Liver (tissue), 9 donors: ENCODE data around the gene SMARCB1. TPM values are rescaled to one million over a fixed set of nuclear protein-coding genes. Genes with fewer than 3 reads are reported as not detected.

Experiments used
- DNase-seq: peaks from one replicate; pipeline ENCODE4 v3.0.0-alpha.2; 2017; ENCODE audit warnings: low spot score
- H3K27ac ChIP-seq, 2 donors: one replicate each; pipeline ENCODE4 v1.7.0; 2013; ENCODE audit warnings: inconsistent platforms in 2 of 2, low read length in 2 of 2, control low read depth in 1 of 2, low read depth in 1 of 2, mild to moderate bottlenecking in 1 of 2
- H3K27me3 ChIP-seq, 4 donors: one replicate each; pipeline versions ENCODE4 v1.6.1 to v1.7.0; 2013; ENCODE audit warnings: low read length in 3 of 4, inconsistent platforms in 1 of 4, mild to moderate bottlenecking in 1 of 4, moderate library complexity in 1 of 4; ENCODE audit not compliant: control insufficient read depth in 4 of 4, insufficient read depth in 4 of 4
- H3K36me3 ChIP-seq, 4 donors: one replicate each; pipeline versions ENCODE4 v1.6.1 to v1.7.0; 2013; ENCODE audit warnings: low read length in 3 of 4, mild to moderate bottlenecking in 3 of 4, low read depth in 1 of 4, moderate library complexity in 1 of 4; ENCODE audit not compliant: control insufficient read depth in 4 of 4, insufficient read depth in 3 of 4
- H3K4me1 ChIP-seq, 4 donors: one replicate each; pipeline versions ENCODE4 v1.6.1 to v1.7.0; 2013; ENCODE audit warnings: low read length in 3 of 4, mild to moderate bottlenecking in 3 of 4, moderate library complexity in 1 of 4; ENCODE audit not compliant: control insufficient read depth in 4 of 4, insufficient read depth in 4 of 4
- H3K4me3 ChIP-seq, 3 donors: one replicate each; pipeline versions ENCODE4 v1.6.1 to v1.7.0; 2013; ENCODE audit warnings: low read length in 3 of 3, control low read depth in 1 of 3, low read depth in 1 of 3, mild to moderate bottlenecking in 1 of 3
- H3K9ac ChIP-seq, 2 donors: one replicate each; pipeline ENCODE4 v1.7.0; 2013; ENCODE audit warnings: low read length in 2 of 2, mild to moderate bottlenecking in 2 of 2, moderate library complexity in 2 of 2, control low read depth in 1 of 2, low read depth in 1 of 2
- H3K9me3 ChIP-seq, 4 donors: one replicate each; pipeline versions ENCODE4 v1.6.1 to v1.7.0; 2013; ENCODE audit warnings: low read length in 3 of 4; ENCODE audit not compliant: control insufficient read depth in 4 of 4
- ATF3 ChIP-seq: IDR thresholded peaks from 2 replicates; pipeline ENCODE4 v1.6.1; 2016; ENCODE audit warnings: antibody characterized with exemption
- EGR1 ChIP-seq, 2 donors: IDR thresholded peaks; 2 replicates each; pipeline ENCODE4 v1.6.1; 2016 to 2018; ENCODE audit warnings: antibody characterized with exemption in 2 of 2, low read depth in 2 of 2
- FOXA1 ChIP-seq: IDR thresholded peaks from 2 replicates; pipeline ENCODE4 v1.6.1; 2016; ENCODE audit warnings: antibody characterized with exemption
- FOXA2 ChIP-seq: IDR thresholded peaks from 2 replicates; pipeline ENCODE4 v1.6.1; 2016; ENCODE audit warnings: antibody characterized with exemption
- GABPA ChIP-seq, 2 donors: IDR thresholded peaks in 1 of 2; conservative IDR thresholded peaks in 1 of 2; 2 replicates each; pipeline ENCODE4 v1.6.1; 2016; ENCODE audit warnings: antibody characterized with exemption in 2 of 2, mild to moderate bottlenecking in 1 of 2, moderate library complexity in 1 of 2
- HNF4A ChIP-seq, 2 donors: conservative IDR thresholded peaks; 2 replicates each; pipeline ENCODE4 v1.6.1; 2016; ENCODE audit warnings: antibody characterized with exemption in 2 of 2, mild to moderate bottlenecking in 2 of 2
- HNF4G ChIP-seq: IDR thresholded peaks from 2 replicates; pipeline ENCODE4 v1.6.1; 2016; ENCODE audit warnings: antibody characterized with exemption
- JUND ChIP-seq, 2 donors: IDR thresholded peaks; 2 replicates each; pipeline ENCODE4 v1.6.1; 2016; ENCODE audit warnings: antibody characterized with exemption in 2 of 2
- NR2F2 ChIP-seq: IDR thresholded peaks from 2 replicates; pipeline ENCODE4 v1.6.1; 2016; ENCODE audit warnings: antibody characterized with exemption
- RAD21 ChIP-seq, 2 donors: IDR thresholded peaks; 2 replicates each; pipeline ENCODE4 v1.6.1; 2016; ENCODE audit warnings: antibody characterized with exemption in 2 of 2, mild to moderate bottlenecking in 2 of 2
- RXRA ChIP-seq, 2 donors: IDR thresholded peaks; 2 replicates each; pipeline ENCODE4 v1.6.1; 2017 to 2018; ENCODE audit warnings: antibody characterized with exemption in 2 of 2, mild to moderate bottlenecking in 1 of 2
- SP1 ChIP-seq: IDR thresholded peaks from 2 replicates; pipeline ENCODE4 v1.6.1; 2018; ENCODE audit warnings: antibody characterized with exemption, mild to moderate bottlenecking
- TAF1 ChIP-seq: conservative IDR thresholded peaks from 2 replicates; pipeline ENCODE4 v1.6.1; 2016; ENCODE audit warnings: antibody characterized with exemption, mild to moderate bottlenecking
- YY1 ChIP-seq: IDR thresholded peaks from 2 replicates; pipeline ENCODE4 v1.6.1; 2016; ENCODE audit warnings: antibody characterized with exemption, mild to moderate bottlenecking
- ZBTB33 ChIP-seq: IDR thresholded peaks from 2 replicates; pipeline ENCODE4 v1.6.1; 2016; ENCODE audit warnings: antibody characterized with exemption
- WGBS: extraction: QIAGEN DNeasy Blood & Tissue Kit; methylation state at CpG from one replicate; pipeline ENCODE4 v1.1.7; 2013; 5-methylcytosine and 5-hydroxymethylcytosine counted together
- polyA plus RNA-seq, 2 donors: library from polyadenylated mRNA; stranded (reverse) in 1 of 2; unstranded in 1 of 2; fragments of 200-250 nt in 1 of 2; fragments of >200 nt in 1 of 2; fragmentation: Nextera tagmentation in 1 of 2; extraction: Ambion mirVana in 1 of 2; gene quantifications; one replicate each; pipeline versions ENCODE4 v1.2.1 to v1.2.3, GENCODE V29; 2013 to 2015
- total RNA-seq, 2 donors: library from RNA; depleted of rRNA; stranded (reverse); fragments of >200 nt; gene quantifications; one replicate each; pipeline ENCODE4 v1.2.3, GENCODE V29; 2014
- TF ChIP-seq, protein P1 (sequence below): IDR thresholded peaks from 2 replicates; pipeline ENCODE4 v1.6.1; 2016; ENCODE audit warnings: antibody characterized with exemption
- TF ChIP-seq, protein P2 (sequence below): IDR thresholded peaks from 2 replicates; pipeline ENCODE4 v1.6.1; 2016; ENCODE audit warnings: antibody characterized with exemption, mild to moderate bottlenecking
- TF ChIP-seq, protein P3 (sequence below): fragments of 150-350 bp; IDR thresholded peaks from 2 replicates; pipeline ENCODE4 v1.5.1; 2017; ENCODE audit warnings: improper control_type of control experiment, low read depth, low read length; ENCODE audit not compliant: missing input control
- donor health status: healthy.
- donor health status: healthy.
- donor health status: healthy.
- donor health status: healthy.
- donor health status: healthy.

Gene SMARCB1
- total and polyA plus RNA-seq, 4 donors = 15.1 to 22.5 (median 19.1) TPM

- no peak for TF ChIP-seq TAF1
- no peak for TF ChIP-seq NR2F2
- no peak for TF ChIP-seq RXRA (IDR thresholded peaks at IDR 0.05)
- TF ChIP-seq YY1 = no peak
- TF ChIP-seq, protein P1, sequence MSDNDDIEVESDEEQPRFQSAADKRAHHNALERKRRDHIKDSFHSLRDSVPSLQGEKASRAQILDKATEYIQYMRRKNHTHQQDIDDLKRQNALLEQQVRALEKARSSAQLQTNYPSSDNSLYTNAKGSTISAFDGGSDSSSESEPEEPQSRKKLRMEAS = no peak
- no peak for TF ChIP-seq RAD21 (IDR thresholded peaks at IDR 0.05)
- TF ChIP-seq EGR1 (IDR thresholded peaks at IDR 0.05; ENCODE audit: low read depth in 2 of 2) = no peak
- no peak for TF ChIP-seq HNF4G
- no peak for TF ChIP-seq FOXA2
- TF ChIP-seq, protein P2, sequence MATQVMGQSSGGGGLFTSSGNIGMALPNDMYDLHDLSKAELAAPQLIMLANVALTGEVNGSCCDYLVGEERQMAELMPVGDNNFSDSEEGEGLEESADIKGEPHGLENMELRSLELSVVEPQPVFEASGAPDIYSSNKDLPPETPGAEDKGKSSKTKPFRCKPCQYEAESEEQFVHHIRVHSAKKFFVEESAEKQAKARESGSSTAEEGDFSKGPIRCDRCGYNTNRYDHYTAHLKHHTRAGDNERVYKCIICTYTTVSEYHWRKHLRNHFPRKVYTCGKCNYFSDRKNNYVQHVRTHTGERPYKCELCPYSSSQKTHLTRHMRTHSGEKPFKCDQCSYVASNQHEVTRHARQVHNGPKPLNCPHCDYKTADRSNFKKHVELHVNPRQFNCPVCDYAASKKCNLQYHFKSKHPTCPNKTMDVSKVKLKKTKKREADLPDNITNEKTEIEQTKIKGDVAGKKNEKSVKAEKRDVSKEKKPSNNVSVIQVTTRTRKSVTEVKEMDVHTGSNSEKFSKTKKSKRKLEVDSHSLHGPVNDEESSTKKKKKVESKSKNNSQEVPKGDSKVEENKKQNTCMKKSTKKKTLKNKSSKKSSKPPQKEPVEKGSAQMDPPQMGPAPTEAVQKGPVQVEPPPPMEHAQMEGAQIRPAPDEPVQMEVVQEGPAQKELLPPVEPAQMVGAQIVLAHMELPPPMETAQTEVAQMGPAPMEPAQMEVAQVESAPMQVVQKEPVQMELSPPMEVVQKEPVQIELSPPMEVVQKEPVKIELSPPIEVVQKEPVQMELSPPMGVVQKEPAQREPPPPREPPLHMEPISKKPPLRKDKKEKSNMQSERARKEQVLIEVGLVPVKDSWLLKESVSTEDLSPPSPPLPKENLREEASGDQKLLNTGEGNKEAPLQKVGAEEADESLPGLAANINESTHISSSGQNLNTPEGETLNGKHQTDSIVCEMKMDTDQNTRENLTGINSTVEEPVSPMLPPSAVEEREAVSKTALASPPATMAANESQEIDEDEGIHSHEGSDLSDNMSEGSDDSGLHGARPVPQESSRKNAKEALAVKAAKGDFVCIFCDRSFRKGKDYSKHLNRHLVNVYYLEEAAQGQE = no peak
- TF ChIP-seq FOXA1 = no peak
- no peak for TF ChIP-seq ATF3
- TF ChIP-seq SP1 = no peak
- TF ChIP-seq GABPA (IDR thresholded peaks at IDR 0.05 in 1 of 2, conservative IDR thresholded peaks at IDR 0.05 in 1 of 2) = no peak
- no peaks in the 10 kb centered on the region for H3K9me3 ChIP-seq
- 90% methylated on average over 7 of the region's 7 CpGs for WGBS
- H3K36me3 ChIP-seq = peaks cover 3 to 21% (median 8%) of the 10 kb centered on the region in 4 donors
- no peak overlapping the region for H3K27ac ChIP-seq
- no peaks in the 10 kb centered on the region for H3K4me1 ChIP-seq
- DNase-seq = no peak
- no peak overlapping the region for H3K9ac ChIP-seq
- H3K27me3 ChIP-seq = no peaks in the 10 kb centered on the region
- H3K4me3 ChIP-seq = no peak overlapping the region
These were observed 91.5 kb downstream of the SMARCB1 start for GRCh38 chr22:23878219-23878618.

- H3K9me3 ChIP-seq = no peaks in the 10 kb centered on the region
- no peak overlapping the region for H3K27ac ChIP-seq
- H3K27me3 ChIP-seq = no peaks in the 10 kb centered on the region
- H3K9ac ChIP-seq = no peak overlapping the region
- no peak for DNase-seq
- WGBS = 94% methylated on average over 20 of the region's 20 CpGs
- H3K4me1 ChIP-seq = no peaks in the 10 kb centered on the region
- TF ChIP-seq TAF1 (no peak), FOXA1 (no peak), FOXA2 (no peak), SP1 (no peak), EGR1 (IDR thresholded peaks at IDR 0.05; ENCODE audit: low read depth in 2 of 2) (no peak), HNF4G (no peak), NR2F2 (no peak), RAD21 (IDR thresholded peaks at IDR 0.05) (no peak), ZBTB33 (no peak), JUND (IDR thresholded peaks at IDR 0.05) (no peak), HNF4A (conservative IDR thresholded peaks at IDR 0.05) (no peak), YY1 (no peak), ATF3 (no peak), RXRA (IDR thresholded peaks at IDR 0.05) (no peak), GABPA (IDR thresholded peaks at IDR 0.05 in 1 of 2, conservative IDR thresholded peaks at IDR 0.05 in 1 of 2) (no peak)
- TF ChIP-seq, protein P3, sequence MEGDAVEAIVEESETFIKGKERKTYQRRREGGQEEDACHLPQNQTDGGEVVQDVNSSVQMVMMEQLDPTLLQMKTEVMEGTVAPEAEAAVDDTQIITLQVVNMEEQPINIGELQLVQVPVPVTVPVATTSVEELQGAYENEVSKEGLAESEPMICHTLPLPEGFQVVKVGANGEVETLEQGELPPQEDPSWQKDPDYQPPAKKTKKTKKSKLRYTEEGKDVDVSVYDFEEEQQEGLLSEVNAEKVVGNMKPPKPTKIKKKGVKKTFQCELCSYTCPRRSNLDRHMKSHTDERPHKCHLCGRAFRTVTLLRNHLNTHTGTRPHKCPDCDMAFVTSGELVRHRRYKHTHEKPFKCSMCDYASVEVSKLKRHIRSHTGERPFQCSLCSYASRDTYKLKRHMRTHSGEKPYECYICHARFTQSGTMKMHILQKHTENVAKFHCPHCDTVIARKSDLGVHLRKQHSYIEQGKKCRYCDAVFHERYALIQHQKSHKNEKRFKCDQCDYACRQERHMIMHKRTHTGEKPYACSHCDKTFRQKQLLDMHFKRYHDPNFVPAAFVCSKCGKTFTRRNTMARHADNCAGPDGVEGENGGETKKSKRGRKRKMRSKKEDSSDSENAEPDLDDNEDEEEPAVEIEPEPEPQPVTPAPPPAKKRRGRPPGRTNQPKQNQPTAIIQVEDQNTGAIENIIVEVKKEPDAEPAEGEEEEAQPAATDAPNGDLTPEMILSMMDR = no peak
- TF ChIP-seq, protein P2 = no peak
- TF ChIP-seq, protein P1 = no peak
- H3K4me3 ChIP-seq = no peak overlapping the region
- peaks cover 0 to 5% (median 2%) of the 10 kb centered on the region in 4 donors for H3K36me3 ChIP-seq
These were observed 95.6 kb downstream of the SMARCB1 start for GRCh38 chr22:23882370-23882769.
